ENCODE measurements around the gene HEATR1. TPM values are rescaled to one million over a fixed set of nuclear protein-coding genes. Genes with fewer than 3 reads are reported as not detected.

The HEATR1 gene
- total RNA-seq, 5 donors from 2014 or later (not counting 1 experiment from before 2014, with no cell fraction given) = 42.3 to 49.8 (median 46.9) TPM

Other genes starting within 250 kb of the HEATR1 start
- gene EDARADD, start 210.2 kb downstream of the HEATR1 start, total RNA-seq = 1 to 10 TPM; 1.3 to 5.7 (median 4.2) TPM
- gene LGALS8, start 80.5 kb downstream of the HEATR1 start, total RNA-seq = 100 to 1,000 TPM; 106 to 147 (median 124) TPM
- under 1 TPM in 1 of 5 donors, not detected in 4; 0.26 TPM for gene ACTN2, start 82.0 kb upstream of the HEATR1 start, total RNA-seq
- 10 to 100 TPM; 49.8 to 61.5 (median 56.1) TPM for gene MTR, start 190.8 kb upstream of the HEATR1 start, total RNA-seq

All from T-cell (primary cell).